ENCODE data around the gene MANSC1.
"Not testable (repeated sequence)": the region's sequence is repeated elsewhere in the genome, so short reads cannot be mapped to it uniquely, and the experiment has no call there.

Gene MANSC1

DNA sequence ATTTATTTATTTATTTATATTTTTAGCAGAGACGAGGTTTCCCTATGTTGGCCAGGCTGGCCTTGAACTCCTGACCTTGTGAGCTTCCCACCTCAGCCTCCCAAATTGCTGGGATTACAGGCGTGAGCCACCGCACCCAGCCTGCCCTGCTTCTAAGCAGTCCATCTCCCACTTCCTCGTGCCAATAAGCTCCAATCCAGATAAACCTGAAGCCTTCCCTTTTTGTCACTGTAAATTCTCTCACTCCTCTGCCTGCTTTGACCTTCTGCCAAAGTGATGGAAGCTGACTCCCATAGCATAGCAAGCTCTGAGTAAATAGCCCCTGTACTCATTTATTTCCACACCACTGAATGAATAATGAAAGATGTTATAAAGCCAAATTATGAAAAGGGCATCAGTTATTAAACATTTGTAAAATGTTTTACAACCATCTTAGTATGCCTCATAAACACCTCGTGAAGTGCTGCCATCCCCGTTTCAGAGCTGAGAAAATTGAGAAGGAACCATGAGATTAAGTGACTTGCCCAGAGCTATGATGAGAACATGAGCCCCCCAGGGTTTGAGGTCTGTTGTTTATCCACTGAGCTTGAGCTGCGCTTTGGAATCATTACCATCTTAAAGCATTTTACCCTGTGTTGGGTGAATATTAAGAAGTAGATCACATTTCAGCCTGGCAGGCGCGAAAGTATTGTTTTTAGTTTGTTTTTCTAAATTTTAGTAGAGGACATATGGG, 30.4 kb downstream of the MANSC1 start:
- peak; percentile 3 to 56 for DNase-seq

GRCh38 chr12:12315838-12316237, 34.2 kb downstream of the MANSC1 start:
- DNase-seq, result no peak

- not testable (repeated sequence) for DNase-seq
These were observed 39.3 kb downstream of the MANSC1 start for GRCh38 chr12:12310695-12311094.

GRCh38 chr12:12305568-12306300, 44.3 kb downstream of the MANSC1 start:
- no peak for DNase-seq

DNA sequence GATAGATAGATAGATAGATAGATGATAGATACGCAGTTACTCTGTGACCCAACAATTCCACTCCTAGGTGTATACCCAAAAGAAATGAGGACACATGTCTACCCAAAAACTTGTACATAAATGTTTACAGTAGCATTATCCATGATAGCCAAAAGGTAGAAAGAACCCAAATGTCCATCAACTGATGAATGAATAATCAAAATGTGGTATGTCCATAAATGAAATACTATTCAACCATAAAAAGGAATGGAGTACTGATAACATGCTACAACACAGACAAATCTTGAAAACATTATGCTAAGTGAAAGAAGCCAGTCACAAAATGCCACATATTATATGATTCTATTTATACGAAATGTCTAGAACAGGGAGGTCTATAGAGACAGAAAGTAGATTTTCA, 47.1 kb downstream of the MANSC1 start:
- no peak for DNase-seq

GRCh38 chr12:12301122-12301521, 48.9 kb downstream of the MANSC1 start:
- no peak for DNase-seq

DNA sequence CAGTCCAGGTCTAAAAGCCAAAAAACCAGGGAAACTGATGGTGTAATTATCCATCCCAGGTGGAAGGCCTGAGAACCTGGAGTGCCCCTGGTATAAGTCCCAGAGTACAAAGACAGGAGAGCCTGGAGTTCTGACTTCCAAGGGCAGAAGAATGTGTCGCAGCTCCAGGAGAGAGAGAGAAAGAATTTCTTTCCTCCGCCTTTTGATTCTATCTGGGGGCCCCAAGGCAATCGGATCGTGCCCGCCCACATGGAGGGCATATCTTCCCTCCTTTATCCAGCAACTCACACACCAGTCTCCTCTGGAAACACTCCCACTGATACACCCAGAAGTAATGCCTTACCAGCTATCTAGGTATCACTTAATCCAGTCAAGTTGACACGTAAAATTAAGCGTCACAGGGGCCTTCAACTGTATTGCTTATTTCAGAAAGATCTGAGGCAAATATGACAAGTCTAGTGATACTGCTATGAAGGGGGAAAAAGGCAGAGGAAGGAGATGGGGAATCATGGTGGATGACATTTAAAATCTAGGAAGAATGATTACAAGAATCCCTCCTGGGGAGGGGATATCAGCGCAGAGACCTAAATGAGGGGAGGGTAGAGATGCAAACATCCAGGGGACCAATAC, 52.7 kb downstream of the MANSC1 start:
- DNase-seq, result no peak

- DNase-seq, result peak in 1 of 2 experiments; percentile 26
These were observed 55.6 kb downstream of the MANSC1 start for GRCh38 chr12:12294215-12295005.

GRCh38 chr12:12290206-12290605, 59.8 kb downstream of the MANSC1 start:
- no peak for DNase-seq

DNA sequence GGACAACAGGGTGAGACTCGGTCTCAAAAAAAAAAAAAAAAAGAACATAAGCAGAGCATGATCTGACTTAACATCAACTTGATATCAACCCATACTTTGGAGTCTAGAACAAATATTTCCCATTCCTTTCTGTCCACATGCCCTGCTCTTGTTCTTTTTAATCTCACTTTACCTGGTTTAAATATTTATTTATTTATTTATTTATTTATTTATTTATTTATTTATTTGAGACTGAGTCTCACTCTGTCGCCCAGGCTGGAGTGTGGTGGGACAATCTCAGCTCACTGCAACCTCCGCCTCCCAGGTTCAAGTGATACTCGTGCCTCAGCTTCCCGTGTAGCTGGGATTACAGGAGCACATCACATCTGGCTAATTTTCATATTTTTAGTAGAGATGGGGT, 63.6 kb downstream of the MANSC1 start:
- no peak for DNase-seq

GRCh38 chr12:12282761-12283425, 67.1 kb downstream of the MANSC1 start:
- DNase-seq, result no peak

DNA sequence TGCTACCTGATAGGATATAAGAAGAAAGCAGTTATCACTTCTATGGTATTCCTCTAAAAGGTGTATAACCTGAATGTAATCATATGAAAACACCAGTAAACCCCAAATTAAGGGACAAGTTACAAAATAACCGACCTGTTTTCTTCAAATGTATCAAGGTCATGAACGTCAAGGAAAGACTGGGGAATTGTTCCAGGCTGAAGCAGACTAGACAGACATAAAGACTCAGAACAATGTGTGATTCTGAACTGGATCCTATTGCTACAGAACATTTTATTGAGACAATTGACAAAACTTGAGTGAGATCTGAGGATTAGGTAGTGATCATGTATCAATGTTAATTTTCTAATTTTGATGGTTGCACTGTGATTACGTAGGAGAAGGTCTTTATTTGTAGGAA, 67.8 kb downstream of the MANSC1 start:
- no peak for DNase-seq

- no peak for DNase-seq
These were observed 68.9 kb downstream of the MANSC1 start for GRCh38 chr12:12281134-12281533.

DNA sequence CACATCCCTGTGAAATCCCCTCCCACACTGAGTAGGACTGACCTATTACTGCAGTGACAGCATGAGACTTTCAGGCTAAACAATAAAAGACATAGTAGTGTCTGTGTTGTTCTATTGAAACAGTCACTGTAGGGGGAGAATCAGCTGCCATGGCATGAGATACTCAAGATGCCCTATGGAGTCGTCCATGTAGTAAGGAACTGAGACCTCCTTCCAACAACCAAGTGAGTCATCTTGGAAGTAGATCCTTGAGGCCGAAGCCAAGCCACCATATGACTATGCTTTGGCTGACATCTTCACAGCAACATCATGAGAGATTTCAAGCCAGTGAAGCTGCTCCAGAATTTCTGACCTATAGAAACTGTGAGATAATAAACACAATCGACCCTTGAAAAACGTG, 71.1 kb downstream of the MANSC1 start:
- peak in 1 of 2 experiments; percentile 40 for DNase-seq

Measured in NCI-H446 (cell line).